Measurements from ENCODE around the gene DYNLRB2. TPM values are rescaled to one million over a fixed set of nuclear protein-coding genes. Genes with fewer than 3 reads are reported as not detected.

Gene DYNLRB2
- total and polyA plus RNA-seq, 4 donors: 0.58 to 0.92 TPM; not detected in 2

DNA sequence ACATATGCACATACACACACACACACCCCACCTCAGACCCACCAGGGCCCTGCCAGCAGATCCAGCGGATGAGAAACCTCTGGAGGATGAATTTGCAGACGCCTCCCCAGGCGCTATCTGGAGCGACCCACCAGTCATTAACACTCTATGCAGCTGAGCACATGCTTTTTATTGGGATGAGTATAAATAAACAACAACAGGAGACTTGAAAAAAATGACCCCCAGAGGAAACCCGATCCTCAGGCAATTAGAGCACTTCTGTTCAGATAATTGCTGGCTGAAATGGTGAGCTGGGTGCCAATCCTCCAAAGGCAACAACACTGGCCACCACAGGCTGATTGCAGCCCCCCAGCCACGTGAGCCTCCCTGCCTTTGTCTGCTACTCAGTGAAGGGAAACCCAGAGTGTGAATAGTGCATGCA lies 32.9 kb downstream of the DYNLRB2 start:
- Histone ChIP-seq H3K9ac (ENCODE audit: low read depth in 1 of 2, low read length in 2 of 2) (no peak overlapping the region), H3K27ac (ENCODE audit: low read depth in 1 of 2, low read length in 2 of 2) (no peak overlapping the region), H3K9me3 (ENCODE audit: control insufficient read depth in 4 of 4, low read length in 3 of 4) (no peaks in the 10 kb centered on the region), H3K27me3 (ENCODE audit: control insufficient read depth in 4 of 4, insufficient read depth in 4 of 4, low read length in 3 of 4) (no peaks in the 10 kb centered on the region), H3K36me3 (ENCODE audit: control insufficient read depth in 4 of 4, insufficient read depth in 3 of 4, low read depth in 1 of 4, low read length in 3 of 4) (no peaks in the 10 kb centered on the region), H3K4me1 (ENCODE audit: control insufficient read depth in 4 of 4, insufficient read depth in 4 of 4, low read length in 3 of 4) (peaks cover 3 to 17% (median 12%) of the 10 kb centered on the region in 4 donors), H3K4me3 (ENCODE audit: low read depth in 1 of 3, low read length in 3 of 3) (no peak overlapping the region)
- DNase-seq (ENCODE audit: low spot score): no peak
- WGBS: 85% methylated on average over 6 of the region's 6 CpGs
- TF ChIP-seq GABPA (IDR thresholded peaks at IDR 0.05 in 1 of 2, conservative IDR thresholded peaks at IDR 0.05 in 1 of 2) (no peak), FOXA1 (IDR thresholded peaks at IDR 0.05) (no peak), FOXA2 (IDR thresholded peaks at IDR 0.05) (no peak)
- TF ChIP-seq, protein P1, sequence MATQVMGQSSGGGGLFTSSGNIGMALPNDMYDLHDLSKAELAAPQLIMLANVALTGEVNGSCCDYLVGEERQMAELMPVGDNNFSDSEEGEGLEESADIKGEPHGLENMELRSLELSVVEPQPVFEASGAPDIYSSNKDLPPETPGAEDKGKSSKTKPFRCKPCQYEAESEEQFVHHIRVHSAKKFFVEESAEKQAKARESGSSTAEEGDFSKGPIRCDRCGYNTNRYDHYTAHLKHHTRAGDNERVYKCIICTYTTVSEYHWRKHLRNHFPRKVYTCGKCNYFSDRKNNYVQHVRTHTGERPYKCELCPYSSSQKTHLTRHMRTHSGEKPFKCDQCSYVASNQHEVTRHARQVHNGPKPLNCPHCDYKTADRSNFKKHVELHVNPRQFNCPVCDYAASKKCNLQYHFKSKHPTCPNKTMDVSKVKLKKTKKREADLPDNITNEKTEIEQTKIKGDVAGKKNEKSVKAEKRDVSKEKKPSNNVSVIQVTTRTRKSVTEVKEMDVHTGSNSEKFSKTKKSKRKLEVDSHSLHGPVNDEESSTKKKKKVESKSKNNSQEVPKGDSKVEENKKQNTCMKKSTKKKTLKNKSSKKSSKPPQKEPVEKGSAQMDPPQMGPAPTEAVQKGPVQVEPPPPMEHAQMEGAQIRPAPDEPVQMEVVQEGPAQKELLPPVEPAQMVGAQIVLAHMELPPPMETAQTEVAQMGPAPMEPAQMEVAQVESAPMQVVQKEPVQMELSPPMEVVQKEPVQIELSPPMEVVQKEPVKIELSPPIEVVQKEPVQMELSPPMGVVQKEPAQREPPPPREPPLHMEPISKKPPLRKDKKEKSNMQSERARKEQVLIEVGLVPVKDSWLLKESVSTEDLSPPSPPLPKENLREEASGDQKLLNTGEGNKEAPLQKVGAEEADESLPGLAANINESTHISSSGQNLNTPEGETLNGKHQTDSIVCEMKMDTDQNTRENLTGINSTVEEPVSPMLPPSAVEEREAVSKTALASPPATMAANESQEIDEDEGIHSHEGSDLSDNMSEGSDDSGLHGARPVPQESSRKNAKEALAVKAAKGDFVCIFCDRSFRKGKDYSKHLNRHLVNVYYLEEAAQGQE (IDR thresholded peaks at IDR 0.05): no peak

DNA sequence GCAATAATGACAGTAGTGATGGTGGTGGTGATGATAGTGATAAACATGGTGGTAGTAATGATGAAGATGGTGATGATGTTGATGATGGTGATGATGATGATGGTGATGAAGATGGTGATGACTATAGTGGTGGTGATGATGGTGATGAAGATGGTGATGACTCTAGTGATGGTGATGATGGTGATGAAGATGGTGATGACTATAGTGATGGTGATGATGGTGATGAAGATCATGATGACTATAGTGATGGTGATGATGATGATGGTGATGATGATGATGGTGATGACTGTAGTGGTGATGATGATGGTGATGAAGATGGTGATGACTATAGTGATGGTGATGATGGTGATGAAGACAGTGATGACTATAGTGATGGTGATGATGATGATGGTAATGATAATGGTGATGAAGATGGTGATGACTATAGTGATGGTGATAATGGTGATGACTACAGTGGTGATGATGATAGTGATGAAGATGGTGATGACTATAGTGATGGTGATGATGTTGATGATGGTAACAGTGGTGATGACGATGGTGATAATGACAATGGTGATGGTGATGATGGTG lies 35.6 kb downstream of the DYNLRB2 start:
- 92% methylated on average over 1 of the region's 1 CpG for WGBS

DNA sequence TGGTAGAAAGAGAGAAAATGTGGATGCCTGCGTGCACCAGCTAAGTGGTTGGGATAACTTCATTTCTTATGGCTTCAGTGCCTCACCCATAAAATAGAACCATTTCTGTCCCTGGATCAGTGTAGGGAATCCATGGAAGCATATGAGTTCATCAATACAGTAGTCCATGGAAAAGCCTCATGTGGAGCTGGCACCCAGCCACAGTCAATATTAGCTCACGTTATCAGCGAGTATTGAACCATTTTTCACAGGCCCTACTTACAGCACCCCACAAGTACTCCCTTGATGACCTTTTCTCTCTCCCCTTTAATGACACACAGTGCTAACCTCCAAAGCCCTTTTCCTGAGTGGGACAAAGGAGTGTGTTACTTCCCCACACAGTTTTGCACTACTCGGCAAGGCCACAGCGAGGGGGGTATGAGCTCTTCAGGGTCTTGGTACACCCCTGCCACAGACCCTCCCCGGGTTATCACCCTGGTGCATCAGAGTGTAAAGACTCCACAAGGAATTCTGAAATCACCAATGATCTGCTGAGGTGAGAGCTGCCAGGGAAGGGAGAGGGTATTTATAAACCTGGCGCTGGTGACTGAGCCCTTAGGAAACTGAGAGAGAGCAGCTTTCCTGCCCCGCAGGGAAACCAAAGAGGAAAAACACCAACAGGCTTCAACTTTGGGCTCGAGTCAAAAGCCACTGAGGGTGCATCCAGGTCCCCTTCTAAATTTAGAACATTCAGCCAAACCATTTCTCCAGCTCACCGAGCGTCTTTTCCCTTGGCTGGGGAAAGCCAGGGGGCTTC lies 36.9 kb downstream of the DYNLRB2 start:
- DNase-seq (ENCODE audit: low spot score): peak; percentile 38
- Histone ChIP-seq H3K9ac (ENCODE audit: low read depth in 1 of 2, low read length in 2 of 2) (no peak overlapping the region), H3K27me3 (ENCODE audit: control insufficient read depth in 4 of 4, insufficient read depth in 4 of 4, low read length in 3 of 4) (no peaks in the 10 kb centered on the region), H3K4me1 (ENCODE audit: control insufficient read depth in 4 of 4, insufficient read depth in 4 of 4, low read length in 3 of 4) (peaks cover 0 to 8% (median 6%) of the 10 kb centered on the region in 4 donors), H3K4me3 (ENCODE audit: low read depth in 1 of 3, low read length in 3 of 3) (no peak overlapping the region), H3K36me3 (ENCODE audit: control insufficient read depth in 4 of 4, insufficient read depth in 3 of 4, low read depth in 1 of 4, low read length in 3 of 4) (no peaks in the 10 kb centered on the region), H3K9me3 (ENCODE audit: control insufficient read depth in 4 of 4, low read length in 3 of 4) (no peaks in the 10 kb centered on the region), H3K27ac (ENCODE audit: low read depth in 1 of 2, low read length in 2 of 2) (no peak overlapping the region)
- 52% methylated on average over 11 of the region's 11 CpGs for WGBS
- TF ChIP-seq TAF1 (conservative IDR thresholded peaks at IDR 0.05) (no peak), GABPA (IDR thresholded peaks at IDR 0.05 in 1 of 2, conservative IDR thresholded peaks at IDR 0.05 in 1 of 2) (no peak), FOXA2 (IDR thresholded peaks at IDR 0.05) (peak; percentile 9), RAD21 (IDR thresholded peaks at IDR 0.05) (peak in 1 of 2 donors; percentile 15), HNF4A (conservative IDR thresholded peaks at IDR 0.05) (peak; percentile 20 to 24), EGR1 (IDR thresholded peaks at IDR 0.05; ENCODE audit: low read depth in 2 of 2) (no peak), YY1 (IDR thresholded peaks at IDR 0.05) (no peak), JUND (IDR thresholded peaks at IDR 0.05) (no peak), SP1 (IDR thresholded peaks at IDR 0.05) (peak; percentile 32), RXRA (IDR thresholded peaks at IDR 0.05) (peak; percentile 33 to 51)
- TF ChIP-seq, protein P2, sequence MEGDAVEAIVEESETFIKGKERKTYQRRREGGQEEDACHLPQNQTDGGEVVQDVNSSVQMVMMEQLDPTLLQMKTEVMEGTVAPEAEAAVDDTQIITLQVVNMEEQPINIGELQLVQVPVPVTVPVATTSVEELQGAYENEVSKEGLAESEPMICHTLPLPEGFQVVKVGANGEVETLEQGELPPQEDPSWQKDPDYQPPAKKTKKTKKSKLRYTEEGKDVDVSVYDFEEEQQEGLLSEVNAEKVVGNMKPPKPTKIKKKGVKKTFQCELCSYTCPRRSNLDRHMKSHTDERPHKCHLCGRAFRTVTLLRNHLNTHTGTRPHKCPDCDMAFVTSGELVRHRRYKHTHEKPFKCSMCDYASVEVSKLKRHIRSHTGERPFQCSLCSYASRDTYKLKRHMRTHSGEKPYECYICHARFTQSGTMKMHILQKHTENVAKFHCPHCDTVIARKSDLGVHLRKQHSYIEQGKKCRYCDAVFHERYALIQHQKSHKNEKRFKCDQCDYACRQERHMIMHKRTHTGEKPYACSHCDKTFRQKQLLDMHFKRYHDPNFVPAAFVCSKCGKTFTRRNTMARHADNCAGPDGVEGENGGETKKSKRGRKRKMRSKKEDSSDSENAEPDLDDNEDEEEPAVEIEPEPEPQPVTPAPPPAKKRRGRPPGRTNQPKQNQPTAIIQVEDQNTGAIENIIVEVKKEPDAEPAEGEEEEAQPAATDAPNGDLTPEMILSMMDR (IDR thresholded peaks at IDR 0.05; ENCODE audit: low read depth, low read length, missing input control): no peak
- TF ChIP-seq, protein P3, sequence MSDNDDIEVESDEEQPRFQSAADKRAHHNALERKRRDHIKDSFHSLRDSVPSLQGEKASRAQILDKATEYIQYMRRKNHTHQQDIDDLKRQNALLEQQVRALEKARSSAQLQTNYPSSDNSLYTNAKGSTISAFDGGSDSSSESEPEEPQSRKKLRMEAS (IDR thresholded peaks at IDR 0.05): no peak

More for the DNA sequence above, 35.6 kb downstream of the DYNLRB2 start:
- H3K4me1 ChIP-seq (ENCODE audit: control insufficient read depth in 4 of 4, insufficient read depth in 4 of 4, low read length in 3 of 4): peaks cover 0 to 8% (median 6%) of the 10 kb centered on the region in 4 donors
- H3K4me3 ChIP-seq (ENCODE audit: low read depth in 1 of 3, low read length in 3 of 3): no peak overlapping the region
- H3K9ac ChIP-seq (ENCODE audit: low read depth in 1 of 2, low read length in 2 of 2): no peak overlapping the region
- no peak for TF ChIP-seq EGR1 (IDR thresholded peaks at IDR 0.05; ENCODE audit: low read depth in 2 of 2)
- H3K9me3 ChIP-seq (ENCODE audit: control insufficient read depth in 4 of 4, low read length in 3 of 4): no peaks in the 10 kb centered on the region
- H3K36me3 ChIP-seq (ENCODE audit: control insufficient read depth in 4 of 4, insufficient read depth in 3 of 4, low read depth in 1 of 4, low read length in 3 of 4): no peaks in the 10 kb centered on the region
- DNase-seq (ENCODE audit: low spot score): no peak
- no peak overlapping the region for H3K27ac ChIP-seq (ENCODE audit: low read depth in 1 of 2, low read length in 2 of 2)
- no peaks in the 10 kb centered on the region for H3K27me3 ChIP-seq (ENCODE audit: control insufficient read depth in 4 of 4, insufficient read depth in 4 of 4, low read length in 3 of 4)
